ENCODE measurements around the gene TOE1. TPM values are rescaled to one million over a fixed set of nuclear protein-coding genes. Genes with fewer than 3 reads are reported as not detected.
A peak's percentile ranks its signal among the peaks of the same experiment; 100 is the strongest.

TOE1 gene
- polyA plus RNA-seq, 3 donors, result 3.9 to 8.1 (median 5.8) TPM

DNA sequence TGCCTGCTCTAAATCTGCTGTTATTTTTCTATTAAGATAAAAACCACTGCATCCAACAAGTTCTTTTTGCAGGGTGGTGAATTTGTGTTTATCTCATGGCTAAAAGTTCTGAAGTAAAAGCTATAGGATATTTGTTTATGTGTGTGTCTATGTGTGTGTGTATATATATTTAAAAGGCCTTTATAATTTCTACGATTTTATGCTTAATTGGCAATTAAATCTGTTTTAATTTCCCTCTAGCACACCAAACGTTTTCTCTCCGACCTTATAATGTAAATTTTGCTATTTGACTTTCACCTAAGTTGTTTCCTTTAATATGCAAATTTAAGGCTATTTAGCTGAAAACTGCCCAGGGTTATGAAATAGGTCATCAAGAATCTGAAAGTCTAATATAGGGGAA, 33.1 kb upstream of the TOE1 start:
- H3K4me3 Mint-ChIP-seq, result no peak overlapping the region
- H3K9me3 Mint-ChIP-seq, result peaks cover 0 to 6% (median 2%) of the 10 kb centered on the region in 7 donors
- no peaks in the 10 kb centered on the region for H3K27me3 ChIP-seq (ENCODE audit: control insufficient read depth in 2 of 2, insufficient read depth in 2 of 2, low read length in 2 of 2)
- H3K4me2 ChIP-seq (replicated peaks; ENCODE audit: extremely low read depth, low read length, poor library complexity, severe bottlenecking), result no peak overlapping the region
- intact Hi-C loops (cut with micrococcal nuclease), result loop anchor here in 1 of 2 donors (10.0 kb wide), 1 partner anchor 512 kb away; no protein-coding TSS in a partner anchor
- no CpG with 5 or more reads among the region's 3 CpGs for WGBS (ENCODE audit: insufficient coverage)
- H3K79me2 ChIP-seq (ENCODE audit: insufficient read depth, low read length), result no peaks in the 10 kb centered on the region
- H3K4me1 Mint-ChIP-seq, result peaks cover 10% of the 10 kb centered on the region
- H3K27ac Mint-ChIP-seq, result no peak overlapping the region
- H3K36me3 Mint-ChIP-seq, result no peaks in the 10 kb centered on the region
- no peak overlapping the region for H3K4me3 ChIP-seq (replicated peaks in 1 of 3; ENCODE audit: low read depth in 2 of 3, low read length in 3 of 3)
- H4K20me1 ChIP-seq (ENCODE audit: insufficient read depth, low read length), result no peaks in the 10 kb centered on the region
- no peak overlapping the region for H3K9ac ChIP-seq (ENCODE audit: insufficient read depth, low read length, poor library complexity, severe bottlenecking)
- no peak for DNase-seq
- TF ChIP-seq, protein P1, sequence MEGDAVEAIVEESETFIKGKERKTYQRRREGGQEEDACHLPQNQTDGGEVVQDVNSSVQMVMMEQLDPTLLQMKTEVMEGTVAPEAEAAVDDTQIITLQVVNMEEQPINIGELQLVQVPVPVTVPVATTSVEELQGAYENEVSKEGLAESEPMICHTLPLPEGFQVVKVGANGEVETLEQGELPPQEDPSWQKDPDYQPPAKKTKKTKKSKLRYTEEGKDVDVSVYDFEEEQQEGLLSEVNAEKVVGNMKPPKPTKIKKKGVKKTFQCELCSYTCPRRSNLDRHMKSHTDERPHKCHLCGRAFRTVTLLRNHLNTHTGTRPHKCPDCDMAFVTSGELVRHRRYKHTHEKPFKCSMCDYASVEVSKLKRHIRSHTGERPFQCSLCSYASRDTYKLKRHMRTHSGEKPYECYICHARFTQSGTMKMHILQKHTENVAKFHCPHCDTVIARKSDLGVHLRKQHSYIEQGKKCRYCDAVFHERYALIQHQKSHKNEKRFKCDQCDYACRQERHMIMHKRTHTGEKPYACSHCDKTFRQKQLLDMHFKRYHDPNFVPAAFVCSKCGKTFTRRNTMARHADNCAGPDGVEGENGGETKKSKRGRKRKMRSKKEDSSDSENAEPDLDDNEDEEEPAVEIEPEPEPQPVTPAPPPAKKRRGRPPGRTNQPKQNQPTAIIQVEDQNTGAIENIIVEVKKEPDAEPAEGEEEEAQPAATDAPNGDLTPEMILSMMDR (IDR thresholded peaks at IDR 0.05), result no peak
- peak overlapping the region; percentile 3 for H2AFZ ChIP-seq (ENCODE audit: insufficient read depth, low read depth, low read length, poor library complexity, severe bottlenecking)
- peaks cover 0 to 3% (median 1%) of the 10 kb centered on the region in 3 donors for H3K27me3 Mint-ChIP-seq (ENCODE audit: low read depth in 3 of 3)
- no peaks in the 10 kb centered on the region for H3K36me3 ChIP-seq (replicated peaks in 1 of 2; ENCODE audit: control insufficient read depth in 1 of 2, insufficient read depth in 2 of 2, low read length in 2 of 2)
- peaks cover 15 to 18% of the 10 kb centered on the region in 2 donors for H3K4me1 ChIP-seq (ENCODE audit: control insufficient read depth in 1 of 2, insufficient read depth in 2 of 2, low read length in 2 of 2)
- no peaks in the 10 kb centered on the region for H3K9me3 ChIP-seq (replicated peaks in 1 of 2; ENCODE audit: control insufficient read depth in 1 of 2, insufficient read depth in 1 of 2, low read length in 2 of 2)
- H3K27ac ChIP-seq (ENCODE audit: low read depth in 1 of 2, low read length in 2 of 2), result no peak overlapping the region

DNA sequence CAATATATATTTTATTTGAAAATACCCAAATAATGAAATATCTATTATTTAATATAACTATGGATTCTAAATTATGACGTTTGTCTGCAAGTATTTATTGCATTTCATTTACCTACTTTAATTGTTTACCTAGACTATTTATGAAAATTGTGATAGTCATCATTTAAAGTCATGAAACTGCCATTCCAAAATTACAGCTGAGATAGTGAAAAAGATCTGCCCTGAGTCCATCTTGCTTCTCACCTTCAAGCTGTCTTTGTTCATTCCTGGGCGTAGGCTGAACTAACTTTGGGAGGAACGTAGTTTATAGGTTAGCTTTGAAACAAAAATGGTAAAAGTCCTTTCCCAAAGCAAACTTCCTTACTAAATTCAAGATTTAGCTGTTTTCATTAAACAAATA, 25.7 kb upstream of the TOE1 start:
- Histone ChIP-seq H3K9ac (ENCODE audit: insufficient read depth, low read length, poor library complexity, severe bottlenecking) (no peak overlapping the region), H3K4me3 (replicated peaks in 1 of 3; ENCODE audit: low read depth in 2 of 3, low read length in 3 of 3) (no peak overlapping the region), H3K4me1 (ENCODE audit: control insufficient read depth in 1 of 2, insufficient read depth in 2 of 2, low read length in 2 of 2) (no peaks in the 10 kb centered on the region), H3K4me2 (replicated peaks; ENCODE audit: extremely low read depth, low read length, poor library complexity, severe bottlenecking) (no peak overlapping the region), H3K79me2 (ENCODE audit: insufficient read depth, low read length) (no peaks in the 10 kb centered on the region), H3K36me3 (replicated peaks in 1 of 2; ENCODE audit: control insufficient read depth in 1 of 2, insufficient read depth in 2 of 2, low read length in 2 of 2) (no peaks in the 10 kb centered on the region), H2AFZ (ENCODE audit: insufficient read depth, low read depth, low read length, poor library complexity, severe bottlenecking) (no peak overlapping the region), H4K20me1 (ENCODE audit: insufficient read depth, low read length) (no peaks in the 10 kb centered on the region), H3K27me3 (ENCODE audit: control insufficient read depth in 2 of 2, insufficient read depth in 2 of 2, low read length in 2 of 2) (no peaks in the 10 kb centered on the region), H3K9me3 (replicated peaks in 1 of 2; ENCODE audit: control insufficient read depth in 1 of 2, insufficient read depth in 1 of 2, low read length in 2 of 2) (peaks cover 0 to 4% of the 10 kb centered on the region in 2 donors), H3K27ac (ENCODE audit: low read depth in 1 of 2, low read length in 2 of 2) (no peak overlapping the region)
- Mint-ChIP-seq H3K27ac (no peak overlapping the region), H3K4me3 (no peak overlapping the region), H3K36me3 (no peaks in the 10 kb centered on the region), H3K27me3 (ENCODE audit: low read depth in 3 of 3) (peaks cover 1 to 3% (median 2%) of the 10 kb centered on the region in 3 donors), H3K4me1 (no peaks in the 10 kb centered on the region), H3K9me3 (peaks cover 2 to 11% (median 7%) of the 10 kb centered on the region in 7 donors)
- TF ChIP-seq, protein P1 (IDR thresholded peaks at IDR 0.05), result no peak
- intact Hi-C loops (cut with micrococcal nuclease), result no loop called here
- no peak for DNase-seq
- WGBS (ENCODE audit: insufficient coverage), result no CpG with 5 or more reads among the region's 3 CpGs
